ENCODE measurements around the gene ADISSP. TPM values are rescaled to one million over a fixed set of nuclear protein-coding genes. Genes with fewer than 3 reads are reported as not detected.

ADISSP gene
- total and polyA plus RNA-seq, 9 of the 15 experiments (the other 6 are each of a cell fraction or from before 2014, with no cell fraction given): 1.4 to 70.6 (median 23.4) TPM

GRCh38 chr20:3767427-3768341 is at the start of gene ADISSP (continued):
- TF ChIP-seq KDM5B (IDR thresholded peaks at IDR 0.05; ENCODE audit: insufficient replicate concordance, low read depth, low read length) (no peak), ATF7 (IDR thresholded peaks at IDR 0.05) (peak; percentile 40; the same call in 1 of the 2 replicates), HOXB6 (CRISPR knock-in tag; IDR thresholded peaks at IDR 0.05; ENCODE audit: borderline replicate concordance) (no peak), MYNN (IDR thresholded peaks at IDR 0.05) (no peak), MYNN (CRISPR knock-in tag; IDR thresholded peaks at IDR 0.05) (no peak), DACH1 (IDR thresholded peaks at IDR 0.05; ENCODE audit: partially characterized antibody) (no peak), SREBF1 (IDR thresholded peaks at IDR 0.05; ENCODE audit: borderline replicate concordance, low read depth, low read length) (no peak), CTCF (IDR thresholded peaks at IDR 0.05 in 2 of 3, conservative IDR thresholded peaks at IDR 0.05 in 1 of 3; ENCODE audit: insufficient read depth in 2 of 3, low read depth in 1 of 3, low read length in 3 of 3) (peak; percentile 5 to 20 (median 17); a peak in 2 of 6 replicates), RB1 (IDR thresholded peaks at IDR 0.05; ENCODE audit: low read depth) (peak; percentile 47; the same call in 1 of the 2 replicates), BRCA1 (IDR thresholded peaks at IDR 0.05) (no peak), BRCA1 (CRISPR knock-in tag; IDR thresholded peaks at IDR 0.05) (no peak), ZBTB11 (CRISPR knock-in tag; IDR thresholded peaks at IDR 0.05) (no peak), NR0B1 (IDR thresholded peaks at IDR 0.05; ENCODE audit: partially characterized antibody) (no peak), EGR1 (conservative IDR thresholded peaks at IDR 0.05) (peak; percentile 59), ZNF217 (CRISPR knock-in tag; IDR thresholded peaks at IDR 0.05) (no peak), SREBF2 (CRISPR knock-in tag; IDR thresholded peaks at IDR 0.05) (no peak), E2F6 (IDR thresholded peaks at IDR 0.05; ENCODE audit: borderline replicate concordance in 1 of 2, extremely low read depth in 1 of 2, insufficient read depth in 1 of 2, insufficient read length in 1 of 2, low read depth in 1 of 2, low read length in 1 of 2, poor library complexity in 1 of 2, severe bottlenecking in 1 of 2) (peak; percentile 73 to 90), U2AF2 (optimal IDR thresholded peaks at IDR 0.05; ENCODE audit: low read depth, low read length) (no peak)

All from K562 (cell line).